Parathyroid adenoma (tissue), 2 donors: ENCODE results near the gene ZBTB34.

Experiments used
- H2AFZ ChIP-seq: fragments of 300-600 bp; sonication (generic); one replicate; pipeline ENCODE4 v1.7.0; 2017; ENCODE audit warnings: antibody characterized with exemption, mild to moderate bottlenecking
- H3K27ac ChIP-seq: fragments of 300-600 bp; sonication (generic); one replicate; pipeline ENCODE4 v1.7.0; 2017
- H3K27me3 ChIP-seq: fragments of 300-600 bp; sonication (generic); one replicate; pipeline ENCODE4 v1.7.0; 2017; ENCODE audit warnings: low read length; ENCODE audit not compliant: control insufficient read depth, insufficient read depth
- H3K36me3 ChIP-seq: fragments of 300-600 bp; sonication (generic); one replicate; pipeline ENCODE4 v1.7.0; 2017; ENCODE audit warnings: low read length; ENCODE audit not compliant: control insufficient read depth, insufficient read depth
- H3K4me1 ChIP-seq: fragments of 300-600 bp; sonication (generic); one replicate; pipeline ENCODE4 v1.7.0; 2017; ENCODE audit warnings: control low read depth
- H3K4me2 ChIP-seq: fragments of 300-600 bp; sonication (generic); one replicate; pipeline ENCODE4 v1.7.0; 2017; ENCODE audit warnings: low read length
- H3K4me3 ChIP-seq: fragments of 300-600 bp; sonication (generic); one replicate; pipeline ENCODE4 v1.7.0; 2017; ENCODE audit warnings: low read depth, low read length
- H3K79me2 ChIP-seq: fragments of 300-600 bp; sonication (generic); one replicate; pipeline ENCODE4 v1.7.0; 2017; ENCODE audit warnings: control low read depth
- H3K9ac ChIP-seq: fragments of 300-600 bp; sonication (generic); one replicate; pipeline ENCODE4 v1.7.0; 2017; ENCODE audit warnings: mild to moderate bottlenecking
- H3K9me3 ChIP-seq: fragments of 300-600 bp; sonication (generic); one replicate; pipeline ENCODE4 v1.7.0; 2017; ENCODE audit warnings: low read length; ENCODE audit not compliant: control insufficient read depth
- TF ChIP-seq, protein P1 (sequence below): fragments of 300-600 bp; sonication (generic); IDR thresholded peaks from one replicate; pipeline ENCODE4 v1.7.0; 2017; ENCODE audit warnings: antibody characterized with exemption, mild to moderate bottlenecking
- donor health status: primary hyperparathyroidism.

Gene ZBTB34

DNA sequence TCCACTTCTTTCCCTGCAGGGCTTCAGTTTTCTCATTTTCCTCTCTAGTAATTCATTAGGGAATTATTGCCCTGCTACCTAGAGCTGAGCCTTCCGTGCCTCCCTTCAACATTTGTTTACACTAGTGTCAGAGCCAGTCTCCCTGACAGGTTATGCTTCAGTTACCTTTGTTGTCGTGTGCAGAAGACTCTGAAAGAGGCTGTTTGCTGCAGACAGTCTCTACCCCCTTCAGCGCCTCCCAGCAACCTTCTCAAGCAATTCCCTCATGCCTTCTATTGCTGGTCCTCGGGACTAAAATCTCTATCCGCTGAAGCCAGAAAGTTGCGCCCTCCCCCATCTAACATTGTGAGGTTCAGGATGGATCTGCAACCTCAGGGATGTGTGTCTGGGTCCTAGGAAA lies 67.0 kb downstream of the ZBTB34 start:
- peak overlapping the region; percentile 40 for H3K4me2 ChIP-seq
- H3K27ac ChIP-seq: no peak overlapping the region
- H3K4me3 ChIP-seq: no peak overlapping the region
- H3K79me2 ChIP-seq: peaks cover 7% of the 10 kb centered on the region
- no peaks in the 10 kb centered on the region for H3K27me3 ChIP-seq
- no peak overlapping the region for H3K9ac ChIP-seq
- no peak overlapping the region for H2AFZ ChIP-seq
- H3K4me1 ChIP-seq: no peaks in the 10 kb centered on the region
- H3K36me3 ChIP-seq: no peaks in the 10 kb centered on the region
- TF ChIP-seq, protein P1, sequence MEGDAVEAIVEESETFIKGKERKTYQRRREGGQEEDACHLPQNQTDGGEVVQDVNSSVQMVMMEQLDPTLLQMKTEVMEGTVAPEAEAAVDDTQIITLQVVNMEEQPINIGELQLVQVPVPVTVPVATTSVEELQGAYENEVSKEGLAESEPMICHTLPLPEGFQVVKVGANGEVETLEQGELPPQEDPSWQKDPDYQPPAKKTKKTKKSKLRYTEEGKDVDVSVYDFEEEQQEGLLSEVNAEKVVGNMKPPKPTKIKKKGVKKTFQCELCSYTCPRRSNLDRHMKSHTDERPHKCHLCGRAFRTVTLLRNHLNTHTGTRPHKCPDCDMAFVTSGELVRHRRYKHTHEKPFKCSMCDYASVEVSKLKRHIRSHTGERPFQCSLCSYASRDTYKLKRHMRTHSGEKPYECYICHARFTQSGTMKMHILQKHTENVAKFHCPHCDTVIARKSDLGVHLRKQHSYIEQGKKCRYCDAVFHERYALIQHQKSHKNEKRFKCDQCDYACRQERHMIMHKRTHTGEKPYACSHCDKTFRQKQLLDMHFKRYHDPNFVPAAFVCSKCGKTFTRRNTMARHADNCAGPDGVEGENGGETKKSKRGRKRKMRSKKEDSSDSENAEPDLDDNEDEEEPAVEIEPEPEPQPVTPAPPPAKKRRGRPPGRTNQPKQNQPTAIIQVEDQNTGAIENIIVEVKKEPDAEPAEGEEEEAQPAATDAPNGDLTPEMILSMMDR: no peak
- H3K9me3 ChIP-seq: no peaks in the 10 kb centered on the region

DNA sequence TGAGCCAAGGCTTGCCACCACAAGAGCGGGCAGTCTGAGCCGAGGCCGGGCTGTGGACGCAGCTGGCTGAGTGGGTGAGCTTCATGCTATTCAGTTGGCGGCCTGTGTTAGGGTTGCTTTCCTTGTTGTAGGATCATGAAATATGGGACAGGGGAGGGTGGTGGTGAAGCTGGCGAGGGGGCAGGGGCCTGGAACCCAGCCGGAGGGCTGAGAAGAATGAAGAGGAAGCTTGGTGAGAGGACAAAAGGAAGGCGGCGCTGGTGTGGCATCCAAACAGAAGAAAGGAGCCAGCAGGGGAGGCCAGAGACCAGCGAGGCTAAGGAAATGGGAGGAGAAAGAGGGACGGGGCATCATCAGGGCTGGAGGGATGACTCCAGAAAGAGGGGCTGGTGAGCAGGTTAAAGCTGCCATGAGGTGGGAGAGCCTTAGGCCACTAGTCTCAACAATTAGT lies 72.5 kb downstream of the ZBTB34 start:
- H3K9me3 ChIP-seq: no peaks in the 10 kb centered on the region
- no peak overlapping the region for H3K4me3 ChIP-seq
- no peaks in the 10 kb centered on the region for H3K27me3 ChIP-seq
- H2AFZ ChIP-seq: no peak overlapping the region
- no peaks in the 10 kb centered on the region for H3K36me3 ChIP-seq
- H3K9ac ChIP-seq: no peak overlapping the region
- H3K27ac ChIP-seq: no peak overlapping the region
- H3K4me1 ChIP-seq: no peaks in the 10 kb centered on the region
- TF ChIP-seq, protein P1: no peak
- H3K4me2 ChIP-seq: no peak overlapping the region
- peaks cover 5% of the 10 kb centered on the region for H3K79me2 ChIP-seq

DNA sequence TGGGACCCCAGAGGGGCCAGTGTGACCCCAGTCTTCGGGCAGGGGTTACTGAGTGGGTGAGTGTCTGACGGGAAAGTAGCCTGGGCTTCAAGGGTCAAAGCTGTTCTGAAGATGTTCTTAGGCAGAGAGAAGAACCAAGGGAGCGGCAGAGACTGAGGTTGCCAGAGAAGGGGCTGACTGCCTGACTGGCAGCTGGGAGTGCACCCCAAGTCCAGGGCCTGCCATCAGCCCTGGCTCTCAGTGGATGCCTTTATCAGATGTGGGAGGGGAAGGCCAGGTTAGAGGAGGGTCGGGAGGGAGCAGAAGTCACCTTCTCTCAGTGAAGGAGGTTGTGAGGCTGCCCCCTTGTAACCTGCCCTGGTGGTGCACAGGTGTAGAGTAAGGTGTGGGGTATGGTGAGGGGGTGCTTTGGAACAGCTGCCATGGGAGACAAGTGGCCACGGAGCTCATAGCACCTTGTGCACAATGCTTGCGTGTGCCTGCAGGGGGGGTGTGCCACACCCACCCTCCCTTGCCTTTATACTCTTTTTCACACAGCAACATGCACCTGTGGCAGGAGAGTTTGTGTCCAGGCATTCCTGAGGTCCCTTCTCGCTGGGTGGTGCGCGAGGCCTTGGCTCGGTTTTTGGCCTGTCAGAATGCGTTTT lies 73.0 kb downstream of the ZBTB34 start:
- no peak overlapping the region for H3K9ac ChIP-seq
- no peaks in the 10 kb centered on the region for H3K36me3 ChIP-seq
- no peaks in the 10 kb centered on the region for H3K9me3 ChIP-seq
- peaks cover 5% of the 10 kb centered on the region for H3K79me2 ChIP-seq
- no peaks in the 10 kb centered on the region for H3K4me1 ChIP-seq
- no peak overlapping the region for H3K27ac ChIP-seq
- H3K27me3 ChIP-seq: no peaks in the 10 kb centered on the region
- TF ChIP-seq, protein P1: no peak
- no peak overlapping the region for H2AFZ ChIP-seq
- H3K4me2 ChIP-seq: no peak overlapping the region
- H3K4me3 ChIP-seq: no peak overlapping the region

DNA sequence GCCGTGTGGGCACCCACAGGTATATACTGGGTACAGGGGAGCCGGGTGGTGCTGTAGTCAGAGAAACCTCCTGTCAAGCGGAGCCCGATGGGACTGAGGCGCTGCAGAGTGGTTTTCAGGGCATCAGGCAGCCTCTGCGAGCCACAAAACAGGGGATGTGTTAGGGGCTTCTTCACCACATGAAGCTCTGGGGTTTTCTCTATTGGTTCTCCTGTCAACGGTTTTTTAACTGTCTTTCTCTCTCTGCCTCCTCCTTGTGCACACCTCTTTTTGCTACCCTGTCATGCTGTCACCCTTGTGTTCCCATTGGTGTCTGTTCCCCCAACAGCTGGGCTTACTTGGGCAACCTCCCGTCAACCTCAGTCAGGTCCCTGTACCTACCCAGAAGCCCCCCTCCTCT lies 74.0 kb downstream of the ZBTB34 start:
- Histone ChIP-seq H3K36me3 (no peaks in the 10 kb centered on the region), H3K27ac (no peak overlapping the region), H3K27me3 (no peaks in the 10 kb centered on the region), H3K4me3 (no peak overlapping the region), H3K4me1 (no peaks in the 10 kb centered on the region), H3K9ac (no peak overlapping the region), H2AFZ (no peak overlapping the region), H3K9me3 (no peaks in the 10 kb centered on the region), H3K79me2 (peaks cover 5% of the 10 kb centered on the region), H3K4me2 (no peak overlapping the region)
- TF ChIP-seq, protein P1: no peak
